ENCODE results near the gene TFG. TPM values are rescaled to one million over a fixed set of nuclear protein-coding genes. Genes with fewer than 3 reads are reported as not detected.

The TFG gene
- total RNA-seq, 4 donors from 2014 or later = 61.0 to 74.4 (median 64.9) TPM

- Histone ChIP-seq H3K9me3 (peaks cover 0 to 5% (median 0%) of the 10 kb centered on the region in 4 donors), H3K36me3 (no peaks in the 10 kb centered on the region), H3K4me3 (peak overlapping the region in 2 of 4 donors; percentile 14 to 21), H3K27ac (replicated peaks in 1 of 4) (no peak overlapping the region), H3K27me3 (no peaks in the 10 kb centered on the region), H3K4me1 (no peaks in the 10 kb centered on the region)
- no peak for TF ChIP-seq POLR2AphosphoS5 (IDR thresholded peaks at IDR 0.05)
- TF ChIP-seq POLR2A (IDR thresholded peaks at IDR 0.05; ENCODE audit: low read depth) = no peak
- TF ChIP-seq EP300 (IDR thresholded peaks at IDR 0.05) = no peak
- no peak for TF ChIP-seq CTCF (IDR thresholded peaks at IDR 0.05)
- intact Hi-C loops (cut with DNase I) = no loop called here
- WGBS = 90% methylated on average over 4 of the region's 41 CpGs
- DNase-seq (ENCODE audit: extremely low spot score) = no peak
Measured at GRCh38 chr3:100682056-100682853, 27.0 kb upstream of the TFG start.

- WGBS = 90% methylated on average over 13 of the region's 18 CpGs
- no peak for TF ChIP-seq POLR2A (IDR thresholded peaks at IDR 0.05; ENCODE audit: low read depth)
- no peak for TF ChIP-seq POLR2AphosphoS5 (IDR thresholded peaks at IDR 0.05)
- no peak for TF ChIP-seq EP300 (IDR thresholded peaks at IDR 0.05)
- TF ChIP-seq CTCF (IDR thresholded peaks at IDR 0.05) = no peak
- Histone ChIP-seq H3K4me1 (no peaks in the 10 kb centered on the region), H3K27me3 (no peaks in the 10 kb centered on the region), H3K9me3 (no peaks in the 10 kb centered on the region), H3K36me3 (no peaks in the 10 kb centered on the region), H3K27ac (replicated peaks in 1 of 4) (no peak overlapping the region), H3K4me3 (peak overlapping the region in 2 of 4 donors; percentile 14 to 21)
- intact Hi-C loops (cut with DNase I) = no loop called here
- DNase-seq (ENCODE audit: extremely low spot score) = no peak
Measured at GRCh38 chr3:100682854-100683760, 26.2 kb upstream of the TFG start.

DNA sequence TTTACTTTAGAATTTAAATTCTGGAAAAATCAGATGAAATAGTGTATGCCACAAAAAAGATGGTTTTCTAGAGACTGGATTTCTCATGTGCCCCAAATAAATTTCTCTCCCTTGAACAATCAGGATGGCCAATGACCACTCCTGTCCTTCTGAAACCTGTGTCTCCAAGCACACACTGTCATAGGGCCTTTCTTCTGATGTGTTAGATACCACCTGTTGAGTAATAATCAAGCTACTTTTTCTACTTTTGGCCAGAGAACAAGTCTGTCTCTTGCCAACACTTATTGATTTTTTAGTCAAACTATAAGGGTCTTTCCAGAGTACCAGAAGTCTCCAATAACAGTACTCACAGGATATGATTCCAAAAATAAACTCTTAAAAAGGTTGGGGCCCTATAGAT lies 16.1 kb upstream of the TFG start:
- Histone ChIP-seq H3K36me3 (no peaks in the 10 kb centered on the region), H3K4me1 (no peaks in the 10 kb centered on the region), H3K9me3 (no peaks in the 10 kb centered on the region), H3K27ac (replicated peaks in 1 of 4) (no peak overlapping the region), H3K27me3 (peaks cover 0 to 41% (median 3%) of the 10 kb centered on the region in 4 donors), H3K4me3 (no peak overlapping the region)
- TF ChIP-seq POLR2AphosphoS5 (IDR thresholded peaks at IDR 0.05) (no peak), POLR2A (IDR thresholded peaks at IDR 0.05; ENCODE audit: low read depth) (no peak), CTCF (IDR thresholded peaks at IDR 0.05) (no peak), EP300 (IDR thresholded peaks at IDR 0.05) (no peak)
- intact Hi-C loops (cut with DNase I) = no loop called here
- DNase-seq (ENCODE audit: extremely low spot score) = no peak

DNA sequence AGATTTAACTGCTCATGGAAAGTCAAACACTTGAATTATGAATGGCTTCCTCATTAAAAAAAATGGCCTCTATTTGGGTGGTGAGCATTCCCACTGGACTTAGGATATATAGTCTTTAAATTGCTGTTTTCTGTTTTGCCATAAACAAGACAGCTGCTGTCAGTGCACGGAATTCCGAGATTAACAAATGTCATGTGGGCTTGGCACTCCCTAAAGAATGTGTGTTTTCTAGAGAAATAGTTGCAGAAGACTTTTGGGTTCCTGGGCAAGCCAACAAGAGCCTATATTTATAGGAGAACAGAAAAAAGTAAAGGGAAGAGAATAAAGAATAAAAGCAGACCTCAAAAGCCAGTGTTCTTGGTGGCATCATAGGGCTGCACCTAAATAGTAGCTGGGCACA lies 13.6 kb upstream of the TFG start:
- no peak overlapping the region for H3K4me3 ChIP-seq
- H3K27ac ChIP-seq (replicated peaks in 1 of 4) = no peak overlapping the region
- TF ChIP-seq POLR2AphosphoS5 (IDR thresholded peaks at IDR 0.05) (no peak), CTCF (IDR thresholded peaks at IDR 0.05) (no peak), POLR2A (IDR thresholded peaks at IDR 0.05; ENCODE audit: low read depth) (no peak), EP300 (IDR thresholded peaks at IDR 0.05) (no peak)
- peaks cover 0 to 41% (median 3%) of the 10 kb centered on the region in 4 donors for H3K27me3 ChIP-seq
- no peaks in the 10 kb centered on the region for H3K4me1 ChIP-seq
- no peaks in the 10 kb centered on the region for H3K36me3 ChIP-seq
- DNase-seq (ENCODE audit: extremely low spot score) = no peak
- no peaks in the 10 kb centered on the region for H3K9me3 ChIP-seq
- 74% methylated on average over 2 of the region's 2 CpGs for WGBS
- intact Hi-C loops (cut with DNase I) = no loop called here
